Measurements from ENCODE around the gene AGBL4.

The AGBL4 gene

GRCh38 chr1:49694251-49694827 lies 329.4 kb downstream of the AGBL4 start:
- no peak for DNase-seq

GRCh38 chr1:49686107-49686506 lies 337.6 kb downstream of the AGBL4 start:
- DNase-seq = no peak

DNA sequence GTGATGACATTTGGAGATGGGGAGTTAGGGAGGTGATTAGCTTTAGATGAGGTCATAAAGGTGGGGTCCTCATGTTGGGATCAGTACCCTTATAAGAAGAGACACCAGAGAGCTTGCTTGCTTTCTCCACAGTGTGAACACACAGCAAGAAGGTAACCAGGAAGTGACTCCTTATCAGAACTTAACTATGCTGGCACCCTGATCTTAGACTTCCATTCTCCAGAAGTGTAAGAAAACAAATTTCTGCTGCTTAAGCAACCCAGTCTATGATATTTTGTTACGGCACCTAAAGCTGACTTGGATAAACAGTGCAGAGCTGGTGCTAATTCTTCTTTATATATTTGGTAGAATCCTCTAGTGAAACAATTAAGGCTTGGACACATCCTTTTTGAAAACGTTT lies 346.0 kb downstream of the AGBL4 start:
- DNase-seq = no peak

- DNase-seq = no peak
Measured at GRCh38 chr1:49651136-49651535, 372.6 kb downstream of the AGBL4 start.

GRCh38 chr1:49630156-49630555 lies 393.6 kb downstream of the AGBL4 start:
- no peak for DNase-seq

- no peak for DNase-seq
Measured at GRCh38 chr1:49627781-49628180, 396.0 kb downstream of the AGBL4 start.

DNA sequence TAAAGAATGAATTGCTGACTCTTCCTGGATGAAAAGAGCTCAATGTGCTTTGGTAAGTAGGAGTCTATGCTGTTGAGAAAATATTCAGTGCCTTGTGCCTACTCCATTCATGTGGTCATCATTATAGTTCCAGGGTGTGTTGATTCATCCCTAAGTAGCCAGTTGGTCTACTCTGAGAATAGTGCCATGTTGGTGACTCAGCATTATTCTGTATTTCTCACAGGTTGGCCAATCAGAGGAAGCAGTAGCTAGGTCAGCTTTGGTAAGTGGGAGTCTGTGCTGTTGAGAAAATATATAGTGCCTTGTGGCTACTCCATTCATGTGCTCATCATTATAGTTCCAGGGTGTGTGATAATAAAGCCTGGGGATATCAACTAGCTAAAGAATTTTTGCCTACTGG lies 397.3 kb downstream of the AGBL4 start:
- no peak for DNase-seq

DNA sequence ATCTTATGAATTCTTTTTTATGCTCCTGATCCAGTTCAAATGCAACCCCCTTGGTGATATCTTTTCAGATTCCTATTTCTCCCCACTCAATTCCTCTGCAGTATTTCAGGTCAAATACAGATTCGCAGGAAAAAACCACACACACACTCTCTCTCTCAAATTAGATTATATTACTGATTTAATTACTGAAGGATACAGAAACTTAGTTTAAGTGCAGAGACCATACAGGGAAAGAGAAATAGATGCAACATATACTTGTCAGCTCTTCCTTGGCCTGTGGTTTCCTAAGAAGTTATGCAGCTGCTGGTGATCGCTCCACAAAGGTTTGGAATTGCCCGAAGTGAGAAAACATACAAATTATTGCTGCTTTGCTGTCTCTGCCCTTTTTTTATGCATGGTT lies 400.9 kb downstream of the AGBL4 start:
- no peak for DNase-seq

- no peak for DNase-seq
Measured at GRCh38 chr1:49606082-49606481, 417.7 kb downstream of the AGBL4 start.

- no peak for DNase-seq
Measured at GRCh38 chr1:49597436-49597835, 426.3 kb downstream of the AGBL4 start.

DNA sequence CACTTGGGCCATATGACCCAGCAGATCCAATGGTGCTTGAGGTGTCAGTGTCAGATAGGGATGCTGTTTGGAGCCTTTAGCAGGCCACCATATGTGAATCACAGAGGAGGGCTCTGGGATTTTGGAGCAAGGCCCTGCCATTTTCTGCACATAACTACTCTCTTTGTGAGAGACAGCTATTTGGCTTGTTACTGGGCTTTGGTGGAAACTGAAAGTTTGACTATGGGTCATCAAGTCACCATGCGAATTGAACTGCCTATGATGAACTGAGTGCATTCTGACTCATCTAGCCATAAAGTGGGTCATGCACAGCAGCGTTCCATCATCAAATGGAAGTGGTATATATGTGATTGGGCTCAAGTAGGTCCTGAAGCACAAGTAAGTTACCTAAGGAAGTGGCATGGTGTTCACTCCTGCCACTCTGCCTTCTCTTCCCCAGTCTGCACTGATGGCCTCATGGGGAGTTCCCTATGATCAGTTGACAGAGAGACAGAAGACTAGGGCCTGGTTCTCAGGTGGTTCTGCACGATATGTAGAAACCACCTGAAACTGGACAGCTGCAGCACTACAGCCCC lies 447.3 kb downstream of the AGBL4 start:
- DNase-seq = no peak

DNA sequence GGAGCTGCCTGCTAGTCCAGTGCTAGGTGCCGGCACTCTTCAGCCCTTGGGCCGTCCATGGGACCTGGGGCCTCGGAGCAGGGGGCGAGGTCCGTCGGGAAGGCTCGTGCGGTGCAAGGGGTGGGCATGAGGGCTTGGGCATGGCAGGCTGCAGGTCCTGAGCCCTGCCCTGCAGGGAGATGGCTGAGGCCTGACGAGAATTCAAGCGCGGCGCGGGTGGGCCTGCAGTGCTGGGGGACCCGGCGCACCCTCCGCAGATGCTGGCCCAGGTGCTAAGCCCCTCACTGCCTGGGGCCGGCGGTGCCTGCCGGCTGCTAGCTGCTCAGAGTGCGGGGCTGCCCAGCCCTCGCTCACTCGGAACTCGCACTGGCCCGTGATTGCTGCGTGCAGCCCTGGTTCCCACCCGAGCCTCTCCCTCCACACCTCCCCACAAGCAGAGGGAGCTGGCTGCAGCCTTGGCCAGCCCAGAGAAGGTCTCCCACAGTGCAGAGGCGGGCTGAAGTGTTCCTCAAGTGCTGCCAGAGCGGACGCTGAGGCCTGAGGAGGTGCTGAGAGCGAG lies 467.0 kb downstream of the AGBL4 start:
- no peak for DNase-seq

GRCh38 chr1:49552101-49552500 lies 471.7 kb downstream of the AGBL4 start:
- no peak for DNase-seq

DNA sequence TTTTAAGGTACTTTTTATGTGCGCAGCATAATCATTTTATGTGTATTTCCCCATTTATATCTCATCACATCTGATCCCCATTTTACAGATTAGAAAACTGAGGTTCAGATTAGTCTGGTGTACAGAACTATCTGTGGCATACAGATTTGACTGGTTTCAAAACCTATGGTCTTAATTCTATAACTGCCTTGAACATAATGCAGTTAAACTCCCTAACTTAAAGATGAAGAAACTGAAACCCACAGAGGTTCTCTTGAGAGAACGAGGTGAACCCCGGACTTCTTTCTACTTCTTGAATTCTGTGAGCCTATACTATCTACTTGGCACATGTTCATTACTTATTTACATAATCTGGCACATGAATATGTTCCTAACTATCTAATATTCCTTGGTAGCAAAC lies 479.1 kb downstream of the AGBL4 start:
- no peak for DNase-seq

GRCh38 chr1:49541096-49541752 lies 482.5 kb downstream of the AGBL4 start:
- no peak for DNase-seq

DNA sequence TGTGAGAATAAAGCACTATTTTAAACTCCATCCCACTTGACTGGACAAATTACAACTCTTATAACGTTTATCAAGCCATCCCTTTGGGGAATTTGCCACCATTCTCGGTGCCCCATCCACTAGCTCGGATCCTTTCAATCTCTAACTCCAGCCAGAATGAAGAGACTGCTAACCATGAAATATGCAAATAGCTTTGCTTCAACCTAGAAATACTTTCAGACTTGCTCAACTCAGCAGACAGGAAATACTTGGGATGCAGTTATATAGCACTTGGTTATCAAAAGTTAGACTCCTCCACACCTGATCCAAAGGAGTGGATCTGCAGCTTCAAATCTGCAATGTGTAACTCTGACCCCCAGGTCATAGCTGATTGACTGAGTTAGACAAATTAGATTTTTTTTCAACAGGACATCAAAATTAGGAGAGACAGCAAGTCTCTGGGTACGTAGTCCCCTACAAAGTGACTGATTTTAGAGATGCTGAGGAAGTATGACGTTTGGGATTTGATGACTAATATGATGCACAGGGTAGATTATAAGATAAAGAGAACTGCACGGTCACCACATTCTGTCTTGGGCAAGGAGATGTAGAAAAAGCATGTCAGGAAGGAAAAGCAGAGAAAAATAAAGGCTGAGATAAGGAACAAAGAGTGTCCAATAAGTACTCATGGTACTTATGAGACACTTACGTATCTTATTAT lies 496.0 kb downstream of the AGBL4 start:
- DNase-seq = no peak

GRCh38 chr1:49526672-49527071 lies 497.1 kb downstream of the AGBL4 start:
- no peak for DNase-seq

- no peak for DNase-seq
Measured at GRCh38 chr1:49523764-49524163, 500.0 kb downstream of the AGBL4 start.

- DNase-seq = no peak
Measured at GRCh38 chr1:49466961-49467360, 556.8 kb downstream of the AGBL4 start.

DNA sequence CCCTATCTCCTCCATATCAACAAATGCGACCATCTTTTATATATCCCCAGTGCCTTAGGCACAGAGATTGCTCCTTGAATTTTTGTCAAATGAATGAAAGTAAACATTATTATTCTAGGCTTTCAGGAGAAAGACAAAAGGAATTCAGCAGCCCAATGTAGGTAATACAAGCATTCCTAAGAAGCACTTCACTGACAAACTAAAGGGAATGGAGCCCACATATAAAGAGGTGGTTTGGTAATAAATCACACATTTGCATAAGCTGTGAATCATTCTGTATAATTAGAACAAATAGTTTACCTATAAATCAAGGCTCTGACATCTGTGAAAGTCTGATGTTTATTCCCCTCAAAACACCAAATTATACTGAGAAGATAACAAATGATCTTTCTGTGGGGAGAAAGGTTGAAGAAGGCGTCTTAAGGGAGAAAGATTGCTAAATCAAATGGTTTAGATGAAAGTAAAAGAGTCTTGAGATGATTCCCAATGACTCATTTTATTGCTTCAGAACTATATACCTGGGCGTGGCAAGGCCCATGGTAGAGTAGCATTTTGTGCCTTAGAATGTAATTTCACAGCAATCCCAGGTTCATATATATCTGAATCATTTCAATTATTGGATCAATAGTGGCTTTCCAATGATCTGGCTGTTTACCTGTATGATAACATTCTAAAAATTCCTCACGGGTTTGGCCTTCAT lies 558.1 kb downstream of the AGBL4 start:
- DNase-seq = no peak

DNA sequence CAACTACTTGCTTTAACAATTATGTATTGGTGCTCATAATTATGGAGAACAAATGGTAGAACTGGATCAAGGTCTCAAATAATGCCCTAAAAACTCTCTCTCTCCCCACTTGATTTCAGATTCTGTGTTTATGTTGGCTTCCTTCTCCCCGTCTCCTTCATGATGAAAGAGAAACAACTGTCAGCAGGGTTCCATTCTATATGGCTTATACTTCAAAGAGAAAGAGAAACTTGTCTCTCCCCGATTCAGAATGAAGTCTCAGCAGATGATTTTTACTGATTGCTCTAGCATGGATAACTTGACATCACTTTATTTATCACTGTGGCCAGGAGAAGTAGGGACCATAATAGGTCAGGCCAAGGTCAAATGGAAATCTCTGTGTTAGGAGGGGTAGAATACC lies 575.6 kb downstream of the AGBL4 start:
- no peak for DNase-seq

DNA sequence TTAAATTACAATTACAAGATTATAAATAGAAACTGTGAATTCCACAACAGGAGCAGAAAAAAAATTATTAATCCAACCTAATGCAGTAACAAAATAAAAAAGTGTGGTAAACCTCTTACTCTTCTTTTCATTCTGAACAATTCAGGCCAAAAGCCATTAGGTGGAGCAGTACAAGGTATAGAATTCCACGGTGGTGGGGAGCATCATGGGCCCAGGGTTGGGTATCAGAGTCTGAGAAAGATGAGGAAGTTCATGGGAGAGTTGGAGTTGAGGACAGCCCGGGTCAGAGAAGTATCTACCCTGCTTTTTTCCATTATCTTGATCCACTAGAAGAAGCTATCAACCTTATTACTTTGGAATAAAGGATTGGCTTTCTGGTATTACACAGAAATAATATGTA lies 586.9 kb downstream of the AGBL4 start:
- DNase-seq = no peak

DNA sequence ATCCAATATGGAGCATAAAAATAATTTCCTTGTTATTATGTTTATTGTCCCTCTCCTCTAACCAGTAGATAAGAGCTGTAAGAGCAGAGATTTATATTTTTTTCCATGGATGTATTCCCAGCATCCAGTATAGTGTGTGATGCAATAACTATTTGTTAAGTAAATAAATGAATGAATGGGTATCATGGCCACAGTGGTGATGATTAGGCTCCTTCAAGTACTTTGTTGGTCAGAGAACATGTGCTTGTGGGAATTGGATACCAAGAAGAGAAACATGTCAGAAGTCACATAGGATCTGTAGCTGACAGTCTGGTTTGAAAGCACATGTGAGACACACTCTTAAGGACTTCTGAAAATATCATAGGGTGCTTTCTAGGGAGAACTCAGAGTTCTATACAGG lies 588.5 kb downstream of the AGBL4 start:
- no peak for DNase-seq

All from NCI-H1092 treated with DMSO at 0.1 percent for 48 hours (cell line).